Testis (tissue), 2 donors: Measurements from ENCODE around the gene ACSM4.

Experiments
- CTCF ChIP-seq, 3 experiments: fragments of 450-650 bp in 2 of 3; fragments of 200-600 bp in 1 of 3; sonication (generic) in 1 of 3; IDR thresholded peaks; one replicate each; pipeline ENCODE4 v1.5.1; 2016 to 2019; ENCODE audit warnings: antibody characterized with exemption in 3 of 3, mild to moderate bottlenecking in 2 of 3, moderate library complexity in 1 of 3
- POLR2A ChIP-seq: fragments of 450-650 bp; IDR thresholded peaks from one replicate; pipeline ENCODE4 v1.6.1; 2017; ENCODE audit warnings: antibody characterized with exemption, mild to moderate bottlenecking, moderate library complexity

GRCh38 chr12:7375145-7375543 is 71.3 kb downstream of the ACSM4 start:
- no peak for TF ChIP-seq CTCF (IDR thresholded peaks at IDR 0.05)
- TF ChIP-seq POLR2A, result no peak
